Activated CD4-positive, alpha-beta T cell treated with anti-CD3 and anti-CD28 coated beads, Interleukin-2, amount 10 ng/mL, durations not matched to agents 24 days and 14 days (primary cell): ENCODE results near the gene PALLD. TPM values are rescaled to one million over a fixed set of nuclear protein-coding genes. Genes with fewer than 3 reads are reported as not detected.

ENCODE experiments used
- DNase-seq: peaks from one replicate; pipeline ENCODE4 v3.0.0; 2022
- H3K27ac Mint-ChIP-seq: one replicate; pipeline ENCODE4 v1.8.0; 2022; ENCODE audit warnings: mild to moderate bottlenecking, mixed read lengths
- H3K27me3 Mint-ChIP-seq: one replicate; pipeline ENCODE4 v1.8.0; 2022; ENCODE audit warnings: mixed read lengths
- H3K36me3 Mint-ChIP-seq: one replicate; pipeline ENCODE4 v1.8.0; 2022; ENCODE audit warnings: low read depth, mild to moderate bottlenecking, mixed read lengths
- H3K4me1 Mint-ChIP-seq: one replicate; pipeline ENCODE4 v1.8.0; 2021; ENCODE audit warnings: mixed read lengths
- H3K4me3 Mint-ChIP-seq: one replicate; pipeline ENCODE4 v1.8.0; 2022; ENCODE audit warnings: mild to moderate bottlenecking, moderate library complexity, mixed read lengths
- H3K9me3 Mint-ChIP-seq: one replicate; pipeline ENCODE4 v1.8.0; 2021; ENCODE audit warnings: mixed read lengths
- intact Hi-C: fragments of 100-400 bp; cut with micrococcal nuclease; formaldehyde crosslinking; loops from one replicate; pipeline ENCODE4 v1.15.1; 2023
- total RNA-seq: library from RNA; stranded (reverse); gene quantifications from 2 replicates; pipeline ENCODE4 v1.2.3, GENCODE V29; 2022

The PALLD gene
- total RNA-seq, 1 donor from 2014 or later, result 34.3 TPM

- Mint-ChIP-seq H3K9me3 (peaks cover 13% of the 10 kb centered on the region), H3K27ac (no peak overlapping the region), H3K27me3 (no peaks in the 10 kb centered on the region), H3K36me3 (peaks cover 2% of the 10 kb centered on the region), H3K4me3 (no peak overlapping the region), H3K4me1 (no peaks in the 10 kb centered on the region)
- DNase-seq, result no peak
- intact Hi-C loops, result no loop called here
These were observed 475.7 kb downstream of the PALLD start for GRCh38 chr4:168972596-168972995.

Other genes with a start within 250 kb of the PALLD start
- gene DDX60, start 178.3 kb upstream of the PALLD start, total RNA-seq, result 15.2 and 17.6 TPM in 2 replicates
- 4.8 and 5.3 TPM in 2 replicates for gene DDX60L, start 16.6 kb upstream of the PALLD start, total RNA-seq